Activated CD4-positive, alpha-beta T cell treated with anti-CD3 and anti-CD28 coated beads, Interleukin-2, amount 50 U/mL, for 48 hours (primary cell): ENCODE measurements around the gene CCNL1.
"Not testable (repeated sequence)": the region's sequence is repeated elsewhere in the genome, so short reads cannot be mapped to it uniquely, and the experiment has no call there.

ENCODE experiments used
- DNase-seq, 2 experiments: peaks; one replicate each; pipeline ENCODE4 v3.0.0-alpha.2; 2020

Gene CCNL1

DNA sequence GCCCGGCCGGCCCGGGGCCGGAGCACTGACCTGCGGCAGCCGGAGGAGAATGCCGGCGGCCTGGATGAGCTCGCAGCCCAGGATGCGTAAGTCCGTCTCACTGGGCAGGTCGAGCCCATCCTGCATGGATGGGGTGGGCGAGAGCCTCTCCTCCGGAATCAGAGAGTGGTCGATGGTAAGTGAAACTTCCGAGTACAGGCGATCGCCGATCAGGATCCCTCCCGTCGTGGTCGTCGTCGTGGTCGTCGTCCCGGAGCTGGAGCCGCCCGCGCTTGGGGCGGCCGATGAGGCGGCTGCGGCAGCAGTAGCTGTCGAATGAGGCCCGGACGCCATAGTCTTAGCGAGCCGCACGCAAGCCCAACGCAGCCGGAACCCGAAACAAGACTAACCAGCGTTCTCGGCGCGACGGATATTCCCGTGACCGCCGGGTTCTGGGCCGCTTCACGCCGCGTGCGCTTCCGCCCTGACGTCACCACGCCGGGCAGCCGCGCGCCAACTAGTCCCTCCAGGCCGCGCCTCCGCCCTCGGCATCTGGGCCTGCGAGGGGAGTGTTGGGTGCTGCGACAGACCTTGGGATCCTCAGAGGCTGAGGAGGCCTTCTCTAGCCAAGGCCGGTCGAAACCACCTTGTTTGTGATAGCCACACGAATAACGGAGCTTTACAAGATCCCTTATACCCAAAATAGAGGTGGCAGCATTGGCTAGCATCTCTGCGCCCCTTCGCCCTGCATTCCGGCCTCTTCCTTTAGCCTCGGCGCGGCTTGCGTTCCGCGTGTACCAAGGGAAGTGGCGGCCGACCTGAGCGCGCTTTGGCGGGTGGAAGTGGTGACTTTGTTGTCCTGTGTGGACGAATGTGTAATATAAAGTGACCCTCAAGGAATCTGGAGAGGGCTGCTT lies at the start of gene CCNL1:
Gene CCNL1 (minus strand): TSS at position 386 of the 896 bp plus-strand sequence. CDS start 53 bp downstream, at position 333.
- DNase-seq = peak; percentile 94 to 95

DNA sequence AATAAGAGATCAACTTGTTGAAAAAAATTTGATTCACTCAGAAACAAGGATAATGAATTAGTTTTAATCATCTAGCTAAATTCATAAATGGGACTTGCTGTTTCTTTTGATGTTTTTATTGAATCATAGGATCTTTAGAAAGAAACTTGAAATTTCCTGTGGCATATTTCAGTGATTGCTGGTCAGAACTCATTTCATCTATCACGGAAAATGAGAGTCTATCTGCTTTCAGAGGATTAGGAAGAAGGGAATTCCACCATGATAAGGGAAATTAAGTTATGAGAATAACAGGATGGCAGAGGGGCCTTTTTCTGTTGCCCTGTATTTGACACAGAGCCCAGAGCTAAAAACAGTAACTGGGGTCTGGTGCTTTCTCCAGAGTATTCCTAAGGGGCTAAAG lies 44.9 kb upstream of the CCNL1 start:
- no peak for DNase-seq

DNA sequence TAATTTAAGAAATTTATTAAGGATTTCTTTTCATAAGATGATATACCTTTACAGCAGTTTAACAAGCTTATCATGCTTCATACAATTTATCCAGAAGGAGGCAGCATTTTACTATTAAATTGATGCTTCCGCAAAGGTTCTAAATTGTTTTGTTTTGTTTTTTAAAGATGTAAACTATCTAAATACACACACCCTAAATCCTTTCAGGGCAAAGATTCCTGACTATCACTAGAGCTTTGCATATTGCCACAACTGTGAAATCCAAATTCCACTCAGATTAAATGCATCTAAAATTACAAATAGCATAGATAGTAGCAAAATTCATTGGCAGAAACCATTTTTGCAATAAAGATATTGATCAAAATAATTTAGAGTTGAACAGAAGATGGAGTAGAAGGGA lies 44.5 kb upstream of the CCNL1 start:
- DNase-seq = no peak

DNA sequence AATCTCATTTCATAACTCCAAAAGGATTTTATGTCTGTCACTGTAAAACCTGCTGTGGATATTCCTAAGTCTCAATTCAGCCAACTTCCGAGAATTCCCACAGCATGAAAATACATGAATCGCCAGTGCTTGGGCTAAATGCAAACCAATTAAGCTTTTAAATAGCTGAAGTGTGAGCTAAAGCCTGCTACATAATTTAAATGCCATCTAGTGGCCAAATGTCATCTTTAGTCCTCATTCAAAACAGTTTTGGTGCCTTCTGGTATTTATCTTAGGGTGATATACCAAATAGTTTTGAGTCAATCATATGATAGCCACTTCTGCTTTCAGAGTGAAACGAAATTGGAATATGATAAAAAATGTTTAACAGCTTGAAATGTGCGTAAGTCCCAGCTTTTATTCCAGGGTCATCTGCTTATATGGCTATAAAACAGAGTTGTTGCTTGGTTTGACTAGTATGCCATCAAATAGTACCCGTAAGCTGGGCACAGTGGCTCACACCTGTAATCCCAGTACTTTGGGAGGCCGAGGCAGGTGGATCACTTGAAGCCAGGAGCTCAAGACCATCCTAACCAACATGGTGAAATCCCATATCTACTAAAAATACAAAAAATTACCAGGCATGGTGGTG lies 41.8 kb upstream of the CCNL1 start:
- no peak for DNase-seq

DNA sequence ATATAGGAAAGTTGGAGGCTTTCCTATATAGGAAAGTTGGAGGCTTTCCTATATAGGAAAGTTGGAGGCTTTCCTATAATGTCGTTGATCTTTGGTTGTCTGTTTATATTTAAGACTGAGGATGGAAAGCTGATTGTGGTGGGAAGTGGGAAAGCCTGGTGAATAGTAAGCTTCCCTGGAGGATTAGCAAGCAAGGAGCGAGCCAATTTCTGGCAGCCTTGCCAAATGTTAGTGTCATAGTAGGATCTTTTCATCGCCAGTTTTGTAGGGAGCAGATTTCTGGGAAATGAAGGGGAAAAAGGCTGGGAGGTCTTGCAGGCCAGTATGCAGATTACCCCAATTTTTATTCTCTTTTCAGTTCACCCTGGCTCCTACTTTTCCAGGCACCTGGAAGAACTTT lies 39.9 kb upstream of the CCNL1 start:
- DNase-seq = no peak

DNA sequence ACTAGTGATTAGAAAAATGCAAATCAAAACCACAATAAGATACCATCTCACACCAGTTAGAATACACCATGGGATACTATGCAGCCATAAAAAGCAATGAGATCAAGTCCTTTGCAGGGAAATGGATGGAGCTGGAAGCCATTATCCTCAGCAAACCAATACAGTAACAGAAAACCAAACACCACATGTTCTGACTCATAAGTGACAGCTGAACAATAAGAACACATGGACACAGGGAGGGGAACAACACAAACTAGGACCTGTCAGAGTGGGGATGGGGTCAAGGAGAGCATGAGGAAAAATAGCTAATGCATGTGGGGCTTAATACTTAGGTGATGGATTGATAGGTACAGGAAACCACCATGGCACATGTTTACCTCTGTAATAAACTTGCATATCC lies 36.0 kb upstream of the CCNL1 start:
- DNase-seq = no peak

DNA sequence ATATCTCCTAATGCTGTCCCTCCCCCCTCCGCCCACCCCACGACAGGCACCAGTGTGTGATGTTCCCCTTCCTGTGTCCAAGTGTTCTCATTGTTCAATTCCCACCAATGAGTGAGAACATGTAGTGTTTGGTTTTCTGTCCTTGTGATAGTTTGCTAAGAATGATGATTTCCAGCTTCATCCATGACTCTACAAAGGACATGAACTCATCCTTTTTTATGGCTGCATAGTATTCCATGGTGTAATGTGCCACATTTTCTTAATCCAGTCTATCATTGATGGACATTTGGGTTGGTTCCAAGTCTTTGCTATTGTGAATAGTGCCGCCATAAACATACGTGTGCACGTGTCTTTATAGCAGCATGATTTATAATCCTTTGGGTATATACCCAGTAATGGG lies 31.2 kb upstream of the CCNL1 start:
- not testable (repeated sequence) for DNase-seq

DNA sequence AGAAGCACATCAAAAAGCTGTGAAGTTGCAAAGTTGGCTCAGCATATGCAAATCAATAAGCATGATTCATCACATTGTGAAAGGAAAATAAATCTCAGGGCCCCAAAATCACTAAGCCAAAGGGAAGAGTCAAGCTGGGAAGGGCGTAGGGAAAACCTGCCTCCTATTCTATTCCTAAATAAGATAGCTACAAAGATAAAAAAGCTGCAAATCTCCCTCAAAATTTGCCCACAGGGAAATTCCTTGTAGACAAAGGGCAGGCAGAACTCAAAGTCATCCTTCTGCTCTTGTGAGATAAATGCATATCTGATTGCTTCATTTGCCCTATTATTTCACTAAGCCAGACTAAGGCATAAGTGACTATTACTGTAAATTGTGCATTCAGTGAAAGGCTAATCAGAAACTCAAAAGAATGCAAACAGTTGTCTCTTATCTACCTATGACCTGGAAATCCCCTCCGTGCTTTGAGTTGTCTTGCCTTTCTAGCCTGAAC lies 30.5 kb upstream of the CCNL1 start:
- DNase-seq = no peak

DNA sequence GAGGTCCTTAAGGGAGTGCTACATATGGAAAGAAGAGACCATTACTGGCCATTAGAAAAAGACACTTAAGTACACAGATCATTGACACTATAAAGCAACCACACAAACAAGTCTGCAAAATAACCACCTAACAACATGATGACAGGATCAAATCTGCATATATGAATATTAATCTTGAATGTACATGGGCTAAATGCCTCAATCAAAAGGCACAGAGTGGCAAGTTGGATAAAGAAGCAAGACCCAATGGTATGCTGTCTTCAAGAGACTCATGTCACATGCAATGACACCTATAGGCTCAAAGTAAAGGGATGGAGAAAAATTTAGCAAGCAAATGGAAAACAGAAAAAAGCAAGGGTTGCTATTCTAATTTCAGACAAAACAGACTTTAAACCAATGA lies 28.4 kb upstream of the CCNL1 start:
- DNase-seq = no peak

DNA sequence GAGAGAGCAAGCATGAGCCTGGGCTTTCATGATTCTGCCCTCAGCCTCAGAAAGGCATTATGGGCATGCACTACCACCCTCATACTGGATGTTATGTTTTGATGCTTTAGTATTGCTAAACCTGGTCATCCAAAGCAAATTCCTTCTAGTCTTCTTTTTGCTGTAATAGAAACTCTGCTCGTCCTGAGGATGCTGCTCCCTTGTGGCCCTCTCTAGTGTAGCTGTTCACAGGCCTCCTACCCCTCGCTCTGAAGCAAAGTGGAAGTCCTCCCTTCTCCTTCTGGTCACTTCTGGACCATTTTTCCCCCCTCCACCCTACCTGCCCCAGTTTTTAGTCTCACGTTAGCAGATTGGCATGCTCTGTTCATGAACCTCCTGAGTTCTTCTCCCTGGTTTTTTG lies 22.9 kb upstream of the CCNL1 start:
- no peak for DNase-seq

DNA sequence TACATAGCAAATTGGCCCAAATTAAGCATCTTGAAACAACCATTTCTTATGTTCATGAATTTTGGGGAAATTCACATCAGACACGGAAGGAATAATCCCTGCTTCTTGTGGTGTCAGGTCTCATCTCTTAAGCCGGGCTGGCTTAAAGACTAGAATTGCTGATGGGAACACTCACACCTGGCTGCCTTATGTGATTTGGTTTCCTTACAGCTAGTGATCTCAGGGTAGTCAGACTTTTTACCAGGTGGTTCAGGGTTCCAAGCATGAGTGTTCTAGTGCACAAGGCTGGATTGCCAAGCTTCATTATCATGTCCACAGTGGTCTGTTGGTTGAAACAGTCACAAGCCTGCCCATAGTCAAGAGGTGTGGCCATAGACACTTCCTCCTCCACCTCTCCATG lies 20.3 kb upstream of the CCNL1 start:
- DNase-seq = no peak

DNA sequence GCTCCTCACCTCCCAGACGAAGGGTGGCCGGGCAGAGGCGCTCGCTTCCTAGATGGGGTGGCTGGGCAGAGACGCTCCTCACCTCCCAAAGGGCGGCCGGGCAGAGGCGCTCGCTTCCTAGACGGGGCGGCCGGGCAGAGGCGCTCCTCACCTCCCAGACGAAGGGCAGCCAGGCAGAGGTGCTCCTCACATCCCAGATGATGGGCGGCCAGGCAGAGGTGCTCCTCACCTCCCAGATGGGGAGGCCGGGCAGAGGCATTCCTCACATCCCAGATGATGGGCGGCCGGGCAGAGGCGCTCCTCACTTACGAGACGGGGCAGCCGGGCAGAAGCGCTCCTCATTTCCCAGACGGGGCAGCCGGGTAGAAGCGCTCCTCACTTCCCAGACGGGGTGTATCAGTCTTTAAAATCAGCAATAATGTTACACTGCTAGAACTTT lies 19.4 kb upstream of the CCNL1 start:
- no peak for DNase-seq

DNA sequence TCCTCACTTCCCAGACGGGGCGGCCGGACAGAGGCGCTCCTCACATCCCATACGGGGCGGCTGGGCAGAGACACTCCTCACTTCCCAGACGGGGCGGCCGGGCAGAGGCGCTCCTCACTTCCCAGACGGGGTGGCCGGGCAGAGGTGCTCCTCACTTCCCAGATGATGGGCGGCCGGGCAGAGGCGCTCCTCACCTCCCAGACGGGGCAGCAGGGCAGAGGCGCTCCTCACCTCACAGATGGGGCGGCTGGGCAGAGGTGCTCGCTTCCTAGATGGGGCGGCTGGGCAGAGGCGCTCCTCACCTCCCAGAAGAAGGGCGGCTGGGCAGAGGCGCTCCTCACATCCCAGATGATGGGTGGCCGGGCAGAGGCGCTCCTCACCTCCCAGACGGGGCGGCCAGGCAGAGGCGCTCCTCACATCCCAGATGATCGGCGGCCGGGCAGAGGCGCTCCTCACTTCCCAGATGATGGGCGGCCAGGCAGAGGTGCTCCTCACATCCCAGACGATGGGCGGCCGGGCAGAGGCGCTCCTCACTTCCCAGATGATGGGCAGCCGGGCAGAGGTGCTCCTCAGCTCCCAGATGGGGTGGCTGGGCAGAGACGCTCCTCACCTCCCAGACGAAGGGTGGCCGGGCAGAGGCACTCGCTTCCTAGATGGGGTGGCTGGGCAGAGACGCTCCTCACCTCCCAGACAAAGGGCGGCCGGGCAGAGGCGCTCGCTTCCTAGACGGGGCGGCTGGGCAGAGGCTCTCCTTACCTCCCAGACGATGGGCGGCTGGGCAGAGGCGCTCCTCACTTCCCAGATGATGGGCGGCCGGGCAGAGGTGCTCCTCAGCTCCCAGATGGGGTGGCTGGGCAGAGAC lies 18.8 kb upstream of the CCNL1 start:
- not testable (repeated sequence) for DNase-seq

DNA sequence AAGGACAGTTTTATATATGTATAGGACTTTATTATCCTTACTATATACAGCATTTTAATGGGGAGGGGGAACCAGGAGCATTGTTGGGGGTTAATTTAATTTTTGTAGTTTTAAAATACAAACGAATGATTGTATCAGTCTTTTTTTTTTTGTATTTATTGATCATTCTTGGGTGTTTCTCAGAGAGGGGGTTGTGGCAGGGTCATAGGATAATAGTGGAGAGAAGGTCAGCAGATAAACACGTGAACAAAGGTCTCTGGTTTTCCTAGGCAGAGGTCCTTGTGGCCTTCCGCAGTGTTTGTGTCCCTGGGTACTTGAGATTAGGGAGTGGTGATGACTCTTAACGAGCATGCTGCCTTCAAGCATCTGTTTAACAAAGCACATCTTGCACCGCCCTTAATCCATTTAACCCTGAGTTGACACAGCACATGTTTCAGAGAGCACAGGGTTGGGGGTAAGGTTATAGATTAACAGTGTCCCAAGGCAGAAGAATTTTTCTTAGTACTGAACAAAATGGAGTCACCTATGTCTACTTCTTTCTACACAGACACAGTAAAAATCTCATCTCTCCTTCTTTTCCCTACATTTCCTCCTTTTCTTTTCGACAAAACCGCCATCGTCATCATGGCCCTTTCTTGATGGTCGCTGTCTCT lies 18.0 kb upstream of the CCNL1 start:
- not testable (repeated sequence) for DNase-seq

DNA sequence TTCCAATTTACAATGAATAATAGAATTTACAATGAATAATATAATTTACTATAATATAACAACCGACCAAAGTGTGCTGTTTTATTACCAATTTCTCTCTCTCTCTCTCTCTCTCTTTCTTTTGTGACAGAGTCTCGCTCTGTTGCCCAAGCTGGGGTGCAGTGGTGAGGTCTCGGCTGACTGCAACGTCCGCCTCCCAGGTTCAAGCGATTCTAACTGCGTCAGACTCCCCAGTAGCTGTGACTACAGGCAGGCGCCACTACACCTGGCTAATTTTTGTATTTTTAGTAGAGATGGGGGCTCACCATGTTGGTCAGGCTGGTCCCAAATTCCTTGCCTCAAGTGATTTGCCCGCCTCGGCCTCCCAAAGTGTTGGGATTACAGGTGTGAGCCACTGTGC lies 17.0 kb upstream of the CCNL1 start:
- DNase-seq = no peak

DNA sequence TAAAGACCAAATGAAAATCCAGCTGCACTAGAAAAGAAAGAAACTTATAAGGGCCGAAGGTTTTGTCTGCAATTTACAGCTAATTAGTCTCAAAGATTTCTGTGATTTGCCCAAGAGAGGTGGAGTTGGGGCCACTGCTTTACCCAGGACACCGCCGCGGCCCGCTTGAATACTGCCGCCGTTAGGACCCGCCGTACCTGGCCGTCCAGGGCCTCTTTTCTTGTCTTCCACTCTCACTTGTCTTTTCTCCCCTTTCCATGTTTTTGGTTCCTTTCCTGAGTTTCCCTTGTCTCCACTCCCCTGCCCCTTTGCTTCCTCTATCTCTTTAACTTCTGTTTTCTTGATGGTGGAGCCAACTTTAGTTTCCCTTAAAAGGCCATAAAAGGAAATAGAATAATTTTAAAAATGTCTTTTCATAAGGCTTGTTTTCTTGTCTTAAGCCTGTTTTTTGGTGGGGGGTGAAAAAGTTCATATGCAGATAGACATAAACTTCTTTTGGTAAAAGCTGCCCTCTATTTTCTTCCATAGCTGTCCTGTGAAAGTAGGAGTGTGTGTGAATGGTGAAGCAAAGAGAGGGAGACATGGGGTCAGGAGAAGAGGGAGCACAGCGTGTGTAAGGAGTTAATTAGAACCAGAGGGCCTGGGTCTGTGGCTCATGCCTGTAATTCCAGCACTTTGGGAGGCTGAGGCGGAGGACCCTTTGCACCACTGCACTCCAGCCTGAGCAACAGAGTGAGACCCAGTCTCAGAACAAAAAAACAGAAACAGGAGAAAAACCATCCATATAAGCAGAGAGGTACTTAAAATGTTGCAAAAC lies 16.0 kb upstream of the CCNL1 start:
- DNase-seq = peak; percentile 35 to 37

DNA sequence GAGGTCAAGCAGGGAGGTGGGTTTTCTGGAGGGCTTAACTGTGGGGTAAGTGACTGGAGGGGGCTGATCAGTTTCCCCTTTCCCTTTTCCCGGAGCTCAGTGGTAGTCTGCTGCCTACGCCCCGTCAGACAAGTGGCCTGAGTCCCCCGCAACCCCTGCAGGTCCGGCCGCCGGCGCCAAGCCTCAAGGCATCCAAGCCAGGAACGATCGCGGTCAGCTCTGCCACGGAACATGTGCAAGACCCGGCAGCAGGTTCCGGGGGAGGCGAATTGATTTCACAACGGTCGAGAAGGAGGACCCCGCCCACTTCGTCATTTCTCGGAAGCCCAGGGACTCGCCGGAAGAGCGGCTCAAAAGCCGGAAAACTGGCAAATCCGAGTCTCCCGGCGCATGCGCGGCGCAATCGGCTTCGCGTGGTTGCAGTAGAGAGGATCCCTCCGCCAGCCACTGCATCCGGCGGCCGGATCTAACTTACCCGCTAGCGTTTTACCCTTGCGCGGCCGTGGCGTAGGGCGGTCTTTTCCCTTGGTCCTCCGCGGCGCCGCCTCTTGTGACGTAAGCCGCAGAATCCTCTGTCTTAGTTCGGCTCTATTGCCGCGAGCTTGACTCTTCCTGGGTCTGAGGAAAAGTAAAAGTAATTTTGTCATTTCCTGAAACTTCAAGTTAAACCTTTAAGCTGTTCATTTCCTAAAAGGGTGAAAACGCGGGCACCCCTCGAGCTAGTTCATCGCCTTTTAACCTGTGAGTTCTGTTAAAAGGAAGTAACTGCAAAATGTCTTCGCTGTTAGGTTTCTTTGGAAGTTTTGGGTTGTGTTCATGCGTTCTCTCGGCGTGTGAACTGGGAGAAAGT lies 14.9 kb upstream of the CCNL1 start:
- peak; percentile 98 to 99 for DNase-seq

DNA sequence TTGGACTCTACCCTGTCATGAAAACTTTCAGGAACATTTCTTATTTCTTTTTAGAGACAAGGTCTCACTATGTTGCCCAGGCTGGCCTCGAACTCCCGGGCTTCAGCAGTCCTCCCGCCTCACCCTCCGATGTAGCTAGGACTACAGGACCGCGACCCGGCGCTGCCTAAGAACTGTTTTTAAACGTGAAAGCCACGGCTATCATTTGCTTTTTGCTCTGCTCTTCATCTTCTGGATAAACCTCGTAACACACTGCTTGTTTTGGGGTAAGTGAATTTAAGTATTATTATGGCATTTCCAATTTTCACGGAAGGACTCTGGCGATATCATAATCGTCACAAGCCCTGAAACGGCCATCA lies 14.3 kb upstream of the CCNL1 start:
- peak; percentile 26 to 32 for DNase-seq

DNA sequence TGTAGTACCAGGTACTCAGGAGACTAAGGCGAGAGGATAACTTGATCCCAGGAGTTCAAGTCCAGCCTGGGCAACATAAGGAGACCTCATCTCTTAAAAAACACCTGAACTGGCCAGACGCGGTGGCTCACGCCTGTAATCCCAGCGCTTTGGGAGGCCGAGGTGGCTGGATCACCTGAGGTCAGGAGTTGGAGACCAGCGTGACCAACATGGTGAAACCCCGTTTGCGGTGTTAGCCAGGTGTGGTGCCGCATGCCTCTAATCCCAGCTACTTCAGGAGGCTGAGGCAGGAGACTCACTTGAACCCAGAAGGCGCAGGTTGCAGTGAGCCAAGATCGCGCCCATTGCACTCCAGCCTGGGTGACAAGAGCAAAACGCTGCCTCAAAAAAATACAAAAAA lies 13.4 kb upstream of the CCNL1 start:
- DNase-seq = not testable (repeated sequence)

DNA sequence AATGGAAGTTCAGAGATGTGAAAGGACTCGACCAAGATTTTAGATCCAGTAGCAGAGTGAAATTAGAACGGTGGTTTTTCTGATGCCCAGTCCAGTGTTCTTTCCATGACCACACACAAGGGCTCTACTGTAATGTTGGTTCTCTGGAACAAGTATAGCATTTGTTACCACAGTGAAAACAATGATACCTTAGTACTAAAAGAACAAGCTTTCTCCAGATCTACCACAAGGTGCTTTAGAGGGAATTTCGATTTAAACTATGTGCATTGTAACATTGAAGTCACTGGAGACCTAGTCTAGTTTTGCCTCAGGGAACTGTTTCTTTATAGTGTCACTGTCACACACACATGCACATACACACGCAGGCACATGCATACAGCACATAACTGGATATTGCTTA lies 12.8 kb upstream of the CCNL1 start:
- DNase-seq = no peak

DNA sequence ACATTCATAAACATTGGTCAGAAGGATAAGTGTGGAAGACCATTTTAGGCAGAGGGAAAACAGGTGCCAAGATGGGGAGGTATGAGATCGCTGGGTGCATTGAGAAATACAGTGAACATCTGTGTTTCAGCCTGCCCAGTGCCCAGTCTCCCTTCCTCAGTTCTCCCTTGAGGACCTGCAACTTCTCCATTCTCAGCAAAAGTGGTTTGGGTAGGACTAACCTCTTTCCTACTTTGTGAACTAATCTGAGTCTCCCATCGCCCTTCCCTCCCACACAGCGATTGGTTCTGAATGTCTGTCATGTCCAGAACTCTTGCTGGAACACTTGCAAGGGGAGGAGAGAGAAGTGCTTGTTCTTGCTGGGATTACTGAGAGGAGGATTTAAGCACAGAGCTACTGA lies 10.9 kb upstream of the CCNL1 start:
- no peak for DNase-seq
